Parathyroid adenoma (tissue), 2 donors: ENCODE measurements around the gene MXRA8.

ENCODE experiments used
- H2AFZ ChIP-seq: fragments of 300-600 bp; sonication (generic); one replicate; pipeline ENCODE4 v1.7.0; 2017; ENCODE audit warnings: antibody characterized with exemption, mild to moderate bottlenecking
- H3K27ac ChIP-seq: fragments of 300-600 bp; sonication (generic); one replicate; pipeline ENCODE4 v1.7.0; 2017
- H3K27me3 ChIP-seq: fragments of 300-600 bp; sonication (generic); one replicate; pipeline ENCODE4 v1.7.0; 2017; ENCODE audit warnings: low read length; ENCODE audit not compliant: control insufficient read depth, insufficient read depth
- H3K36me3 ChIP-seq: fragments of 300-600 bp; sonication (generic); one replicate; pipeline ENCODE4 v1.7.0; 2017; ENCODE audit warnings: low read length; ENCODE audit not compliant: control insufficient read depth, insufficient read depth
- H3K4me1 ChIP-seq: fragments of 300-600 bp; sonication (generic); one replicate; pipeline ENCODE4 v1.7.0; 2017; ENCODE audit warnings: control low read depth
- H3K4me2 ChIP-seq: fragments of 300-600 bp; sonication (generic); one replicate; pipeline ENCODE4 v1.7.0; 2017; ENCODE audit warnings: low read length
- H3K4me3 ChIP-seq: fragments of 300-600 bp; sonication (generic); one replicate; pipeline ENCODE4 v1.7.0; 2017; ENCODE audit warnings: low read depth, low read length
- H3K79me2 ChIP-seq: fragments of 300-600 bp; sonication (generic); one replicate; pipeline ENCODE4 v1.7.0; 2017; ENCODE audit warnings: control low read depth
- H3K9ac ChIP-seq: fragments of 300-600 bp; sonication (generic); one replicate; pipeline ENCODE4 v1.7.0; 2017; ENCODE audit warnings: mild to moderate bottlenecking
- H3K9me3 ChIP-seq: fragments of 300-600 bp; sonication (generic); one replicate; pipeline ENCODE4 v1.7.0; 2017; ENCODE audit warnings: low read length; ENCODE audit not compliant: control insufficient read depth
- TF ChIP-seq, protein P1 (sequence below): fragments of 300-600 bp; sonication (generic); IDR thresholded peaks from one replicate; pipeline ENCODE4 v1.7.0; 2017; ENCODE audit warnings: antibody characterized with exemption, mild to moderate bottlenecking
- donor health status: primary hyperparathyroidism.

Gene MXRA8

DNA sequence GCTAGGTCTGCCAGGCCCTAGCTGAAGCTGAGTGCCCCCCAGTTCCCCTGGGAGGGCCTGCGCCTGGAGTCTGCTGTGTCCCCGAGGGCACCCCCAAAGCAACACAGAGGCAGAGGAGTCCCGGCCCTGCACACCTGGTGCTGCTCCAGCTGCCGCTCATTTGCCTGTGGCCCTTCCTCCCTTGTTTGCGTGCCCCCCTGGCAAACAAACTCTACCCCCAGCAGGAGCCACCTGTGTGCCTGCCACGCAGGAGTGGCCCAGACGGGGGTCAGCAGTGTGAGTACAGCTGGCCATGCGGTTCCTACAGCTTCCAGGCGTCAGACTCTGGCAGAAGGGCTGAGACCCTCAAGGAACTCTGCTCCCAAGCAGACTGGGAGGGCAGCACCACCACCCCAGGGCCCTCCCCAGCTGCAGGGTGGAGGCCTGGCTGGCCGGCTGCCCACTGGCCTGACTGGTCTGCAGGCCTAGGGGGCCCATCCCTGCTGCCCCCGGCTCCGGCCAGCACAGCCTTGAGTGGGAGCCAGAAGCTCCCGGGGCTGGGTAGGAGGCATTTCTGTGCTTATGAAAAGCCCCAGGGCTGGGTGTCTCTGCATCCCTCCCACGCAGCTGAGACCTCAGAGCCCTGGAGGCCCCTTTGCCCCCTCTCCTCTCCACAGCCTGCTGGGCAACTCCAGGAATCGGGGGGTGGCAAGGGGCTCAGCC is 27.8 kb downstream of the MXRA8 start:
- TF ChIP-seq, protein P1, sequence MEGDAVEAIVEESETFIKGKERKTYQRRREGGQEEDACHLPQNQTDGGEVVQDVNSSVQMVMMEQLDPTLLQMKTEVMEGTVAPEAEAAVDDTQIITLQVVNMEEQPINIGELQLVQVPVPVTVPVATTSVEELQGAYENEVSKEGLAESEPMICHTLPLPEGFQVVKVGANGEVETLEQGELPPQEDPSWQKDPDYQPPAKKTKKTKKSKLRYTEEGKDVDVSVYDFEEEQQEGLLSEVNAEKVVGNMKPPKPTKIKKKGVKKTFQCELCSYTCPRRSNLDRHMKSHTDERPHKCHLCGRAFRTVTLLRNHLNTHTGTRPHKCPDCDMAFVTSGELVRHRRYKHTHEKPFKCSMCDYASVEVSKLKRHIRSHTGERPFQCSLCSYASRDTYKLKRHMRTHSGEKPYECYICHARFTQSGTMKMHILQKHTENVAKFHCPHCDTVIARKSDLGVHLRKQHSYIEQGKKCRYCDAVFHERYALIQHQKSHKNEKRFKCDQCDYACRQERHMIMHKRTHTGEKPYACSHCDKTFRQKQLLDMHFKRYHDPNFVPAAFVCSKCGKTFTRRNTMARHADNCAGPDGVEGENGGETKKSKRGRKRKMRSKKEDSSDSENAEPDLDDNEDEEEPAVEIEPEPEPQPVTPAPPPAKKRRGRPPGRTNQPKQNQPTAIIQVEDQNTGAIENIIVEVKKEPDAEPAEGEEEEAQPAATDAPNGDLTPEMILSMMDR: no peak
- no peaks in the 10 kb centered on the region for H3K9me3 ChIP-seq
- H3K36me3 ChIP-seq: no peaks in the 10 kb centered on the region
- H3K27me3 ChIP-seq: no peaks in the 10 kb centered on the region
- no peak overlapping the region for H3K27ac ChIP-seq
- H2AFZ ChIP-seq: no peak overlapping the region
- no peak overlapping the region for H3K4me2 ChIP-seq
- H3K79me2 ChIP-seq: peaks cover 2% of the 10 kb centered on the region
- no peak overlapping the region for H3K9ac ChIP-seq
- H3K4me1 ChIP-seq: peaks cover 5% of the 10 kb centered on the region
- H3K4me3 ChIP-seq: no peak overlapping the region

DNA sequence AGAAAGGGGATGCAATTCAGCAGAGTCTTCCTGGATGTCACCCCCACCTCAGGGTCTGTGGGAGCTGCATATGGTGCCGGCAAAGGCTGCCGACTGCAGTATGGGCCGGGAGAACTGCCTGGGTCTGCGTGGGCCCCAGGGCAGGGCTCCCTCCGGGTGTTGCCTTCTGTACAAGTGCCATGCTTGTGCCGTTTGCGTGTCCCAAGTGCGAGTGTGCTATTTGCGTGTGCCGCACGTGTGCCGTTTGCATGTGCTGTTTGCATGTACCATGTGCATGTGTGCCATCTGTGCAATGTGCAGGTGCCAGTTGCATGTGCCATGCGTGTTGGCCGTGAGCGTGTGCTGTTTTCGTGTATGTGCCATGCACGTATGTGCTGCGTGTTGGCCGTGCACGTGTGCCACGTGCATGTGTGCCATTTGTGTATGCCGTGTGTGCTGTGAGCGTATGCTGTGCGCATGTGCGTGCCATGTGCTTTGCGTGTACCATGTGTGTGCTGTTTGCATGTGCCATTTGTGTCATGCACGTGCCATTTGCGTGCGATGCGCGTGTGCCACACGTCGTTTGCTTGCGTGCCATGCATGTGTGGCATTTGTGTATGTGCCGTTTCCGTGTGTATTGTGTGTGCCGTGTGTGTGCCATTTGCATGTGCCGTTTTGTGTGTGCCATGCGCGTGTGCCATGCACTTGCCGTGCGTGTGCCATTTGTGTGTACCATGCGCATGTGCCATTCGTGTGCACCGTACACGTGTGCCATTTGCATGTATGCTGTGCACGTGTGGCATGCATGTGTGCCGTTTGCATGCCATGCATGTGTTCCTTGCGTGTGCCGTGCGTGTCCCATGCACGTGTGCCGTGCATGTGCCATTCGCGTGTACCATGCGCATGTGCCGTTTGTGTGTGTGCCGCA is 28.8 kb downstream of the MXRA8 start:
- TF ChIP-seq, protein P1: no peak
- no peak overlapping the region for H3K4me3 ChIP-seq
- peaks cover 5% of the 10 kb centered on the region for H3K4me1 ChIP-seq
- H3K9me3 ChIP-seq: no peaks in the 10 kb centered on the region
- H3K4me2 ChIP-seq: no peak overlapping the region
- no peak overlapping the region for H3K9ac ChIP-seq
- no peak overlapping the region for H2AFZ ChIP-seq
- H3K79me2 ChIP-seq: peaks cover 2% of the 10 kb centered on the region
- H3K27ac ChIP-seq: no peak overlapping the region
- H3K27me3 ChIP-seq: no peaks in the 10 kb centered on the region
- H3K36me3 ChIP-seq: no peaks in the 10 kb centered on the region

DNA sequence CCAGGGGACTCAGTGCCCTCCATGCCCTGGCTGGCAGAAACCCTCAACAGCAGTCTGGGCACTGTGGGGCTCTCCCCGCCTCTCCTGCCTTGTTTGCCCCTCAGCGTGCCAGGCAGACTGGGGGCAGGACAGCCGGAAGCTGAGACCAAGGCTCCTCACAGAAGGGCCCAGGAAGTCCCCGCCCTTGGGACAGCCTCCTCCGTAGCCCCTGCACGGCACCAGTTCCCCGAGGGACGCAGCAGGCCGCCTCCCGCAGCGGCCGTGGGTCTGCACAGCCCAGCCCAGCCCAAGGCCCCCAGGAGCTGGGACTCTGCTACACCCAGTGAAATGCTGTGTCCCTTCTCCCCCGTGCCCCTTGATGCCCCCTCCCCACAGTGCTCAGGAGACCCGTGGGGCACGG is 30.1 kb downstream of the MXRA8 start:
- H3K79me2 ChIP-seq: peaks cover 9% of the 10 kb centered on the region
- H3K4me1 ChIP-seq: peaks cover 5% of the 10 kb centered on the region
- H3K27ac ChIP-seq: no peak overlapping the region
- no peak overlapping the region for H3K9ac ChIP-seq
- H3K4me2 ChIP-seq: no peak overlapping the region
- H3K9me3 ChIP-seq: no peaks in the 10 kb centered on the region
- H3K36me3 ChIP-seq: no peaks in the 10 kb centered on the region
- H3K4me3 ChIP-seq: no peak overlapping the region
- TF ChIP-seq, protein P1: no peak
- no peaks in the 10 kb centered on the region for H3K27me3 ChIP-seq
- H2AFZ ChIP-seq: no peak overlapping the region

DNA sequence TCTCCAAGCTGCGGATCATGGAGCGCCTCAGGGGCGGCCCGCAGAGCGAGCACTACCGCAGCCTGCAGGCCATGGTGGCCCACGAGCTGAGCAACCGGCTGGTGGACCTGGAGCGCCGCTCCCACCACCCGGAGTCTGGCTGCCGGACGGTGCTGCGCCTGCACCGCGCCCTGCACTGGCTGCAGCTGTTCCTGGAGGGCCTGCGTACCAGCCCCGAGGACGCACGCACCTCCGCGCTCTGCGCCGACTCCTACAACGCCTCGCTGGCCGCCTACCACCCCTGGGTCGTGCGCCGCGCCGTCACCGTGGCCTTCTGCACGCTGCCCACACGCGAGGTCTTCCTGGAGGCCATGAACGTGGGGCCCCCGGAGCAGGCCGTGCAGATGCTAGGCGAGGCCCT is 31.1 kb downstream of the MXRA8 start:
- Histone ChIP-seq H3K36me3 (no peaks in the 10 kb centered on the region), H3K4me1 (peaks cover 5% of the 10 kb centered on the region), H3K79me2 (peaks cover 15% of the 10 kb centered on the region), H3K27me3 (no peaks in the 10 kb centered on the region), H3K9me3 (no peaks in the 10 kb centered on the region), H3K27ac (no peak overlapping the region), H3K4me3 (no peak overlapping the region), H3K4me2 (no peak overlapping the region), H2AFZ (no peak overlapping the region), H3K9ac (no peak overlapping the region)
- TF ChIP-seq, protein P1: no peak
